GM21737 (cell line): Measurements from ENCODE around the gene SSH3.

ENCODE experiments used
- ATAC-seq: cut with Tn5 transposase; IDR thresholded peaks from one replicate; pipeline ENCODE4 v1.9.1; 2021; ENCODE audit warnings: mild to moderate bottlenecking, moderate library complexity; ENCODE audit not compliant: unreplicated experiment

Gene SSH3

DNA sequence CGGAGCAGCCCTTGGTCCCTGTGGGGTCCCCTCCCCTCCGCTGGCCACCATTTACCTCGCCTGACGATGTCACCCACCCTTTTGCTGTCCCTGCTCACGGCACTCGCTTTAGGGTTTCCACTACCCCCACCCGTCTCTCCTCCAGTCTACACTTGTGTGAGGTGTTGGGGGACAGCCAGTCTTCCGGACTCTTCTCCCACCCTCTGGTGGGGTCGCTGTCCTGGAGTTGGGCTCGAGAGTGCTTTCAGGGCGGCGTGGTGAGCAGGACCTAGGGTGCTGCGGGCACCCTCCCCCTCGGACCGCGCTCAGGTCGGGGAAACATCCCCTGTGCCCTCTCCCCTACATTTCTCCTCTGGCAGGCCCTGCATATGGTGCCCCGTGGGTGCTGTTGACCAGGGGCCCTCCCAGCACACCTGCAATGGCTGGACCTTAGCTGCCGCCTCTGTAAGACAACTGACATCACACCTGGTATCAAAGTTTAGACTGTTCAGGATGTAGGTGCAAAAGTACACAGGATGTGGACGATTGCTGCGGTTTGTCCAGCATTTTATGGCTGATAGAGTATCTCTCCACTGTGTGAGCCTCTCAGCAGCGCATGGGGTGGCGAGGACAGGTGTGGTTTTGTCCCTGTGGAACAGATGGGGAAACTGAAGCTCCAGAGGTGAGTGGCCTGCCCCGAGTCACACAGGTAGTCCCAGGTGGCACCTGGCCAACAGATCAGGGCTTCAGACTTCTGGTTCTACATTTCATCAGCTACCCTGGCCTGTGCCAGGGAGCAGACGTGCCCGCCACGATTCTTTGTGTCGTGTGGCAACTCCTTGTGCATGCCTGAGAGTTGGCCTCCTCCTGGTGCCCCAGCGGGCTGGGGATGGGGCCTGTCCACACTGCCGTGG is 35.9 kb upstream of the SSH3 start:
- ATAC-seq = no peak

DNA sequence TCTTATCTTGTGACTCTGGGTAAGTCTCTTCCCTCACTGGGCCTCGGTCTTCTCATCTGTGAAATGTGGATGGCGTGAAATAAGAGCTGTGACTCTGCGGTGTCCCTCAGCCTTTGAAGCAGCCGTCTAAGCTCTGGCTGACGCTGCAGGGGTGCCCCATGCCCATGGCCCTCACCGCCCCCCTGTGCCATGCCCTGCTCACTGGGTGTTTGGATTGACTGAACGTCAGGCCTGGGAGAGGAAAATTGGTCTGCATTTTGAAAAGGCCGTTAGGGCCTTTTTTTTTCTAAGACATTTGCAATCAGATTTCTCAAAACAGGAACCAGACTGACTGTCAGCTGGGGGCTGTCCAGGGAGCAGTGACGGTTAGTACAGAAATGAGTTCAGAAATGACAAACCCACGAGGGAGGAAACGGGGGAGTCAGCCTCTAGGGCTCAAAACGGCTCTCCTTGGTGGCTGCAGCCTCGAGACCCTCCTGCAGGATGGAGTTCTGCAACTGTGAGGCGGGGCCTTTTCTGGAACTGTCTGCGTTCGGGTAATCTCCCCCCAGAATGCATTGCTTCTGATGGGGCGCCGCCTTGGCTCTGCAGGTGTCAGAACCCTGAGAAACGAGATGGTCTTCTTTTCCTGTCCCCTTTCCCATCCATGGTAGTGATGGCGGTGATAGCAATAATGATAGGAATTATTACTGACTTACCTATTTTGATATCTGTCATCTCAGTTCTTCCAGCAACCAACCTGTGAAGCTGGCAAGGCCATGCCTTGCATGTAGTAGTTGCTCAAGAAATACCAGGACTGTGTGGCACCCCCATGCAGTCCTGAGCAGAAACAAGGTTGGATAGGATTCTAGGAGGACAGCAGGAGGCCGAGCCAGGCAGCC is 35.0 kb upstream of the SSH3 start:
- ATAC-seq = peak; percentile 40

DNA sequence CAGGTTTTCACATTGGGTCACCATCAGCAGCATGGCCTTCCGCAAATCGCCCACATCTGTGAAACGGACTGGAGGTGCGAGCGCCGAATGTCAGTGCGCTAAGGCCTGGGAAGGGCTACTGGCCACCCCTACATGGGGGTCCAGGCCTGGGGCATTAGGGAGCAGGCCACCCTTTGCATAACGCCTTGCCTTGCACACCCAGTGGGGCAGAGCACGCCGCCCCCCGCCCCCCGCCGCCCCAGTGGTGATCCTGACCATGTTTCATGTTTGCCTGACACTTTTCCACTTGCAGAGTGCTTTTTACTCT is 34.4 kb upstream of the SSH3 start:
- no peak for ATAC-seq

DNA sequence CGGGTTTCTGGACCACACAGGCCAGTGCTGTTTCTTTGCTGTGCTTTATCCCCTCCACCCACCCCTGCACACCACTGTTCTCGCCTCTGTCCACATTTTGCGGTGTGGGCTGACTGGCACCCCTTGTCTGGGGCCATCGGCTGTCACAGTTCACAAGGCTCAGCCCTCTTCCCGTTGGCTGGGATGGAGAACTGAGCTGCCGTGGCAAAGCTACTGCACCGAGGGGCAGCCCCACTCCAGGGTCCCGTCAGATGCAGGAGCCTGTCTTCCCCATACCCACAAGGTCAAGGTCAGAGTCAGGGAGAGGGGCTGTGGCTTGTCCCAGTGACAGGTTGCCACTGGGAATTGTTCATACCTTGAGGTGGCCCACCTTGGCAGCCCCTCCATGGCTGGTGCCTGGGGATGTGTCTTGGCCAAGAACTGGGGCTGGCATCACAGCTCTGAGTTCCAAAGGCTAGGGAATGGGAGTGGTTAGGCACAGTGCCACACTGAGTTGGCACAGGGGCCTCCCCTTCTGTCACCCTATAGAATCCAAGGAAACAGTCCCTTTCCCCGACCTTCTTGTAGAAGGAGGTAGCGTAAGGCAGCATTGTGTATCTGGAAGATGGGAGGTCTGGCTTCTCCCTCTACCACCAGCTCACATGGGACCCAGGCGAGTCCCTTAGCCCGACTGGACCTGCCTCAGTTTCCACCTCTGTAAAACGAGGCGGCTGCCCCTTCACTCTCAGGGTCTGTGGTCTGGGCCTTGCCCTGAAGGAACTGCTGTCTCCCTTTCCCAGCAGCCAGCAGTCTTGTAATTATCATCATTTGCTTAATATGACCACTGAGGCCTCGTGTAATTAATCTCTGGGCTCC is 33.7 kb upstream of the SSH3 start:
- no peak for ATAC-seq

DNA sequence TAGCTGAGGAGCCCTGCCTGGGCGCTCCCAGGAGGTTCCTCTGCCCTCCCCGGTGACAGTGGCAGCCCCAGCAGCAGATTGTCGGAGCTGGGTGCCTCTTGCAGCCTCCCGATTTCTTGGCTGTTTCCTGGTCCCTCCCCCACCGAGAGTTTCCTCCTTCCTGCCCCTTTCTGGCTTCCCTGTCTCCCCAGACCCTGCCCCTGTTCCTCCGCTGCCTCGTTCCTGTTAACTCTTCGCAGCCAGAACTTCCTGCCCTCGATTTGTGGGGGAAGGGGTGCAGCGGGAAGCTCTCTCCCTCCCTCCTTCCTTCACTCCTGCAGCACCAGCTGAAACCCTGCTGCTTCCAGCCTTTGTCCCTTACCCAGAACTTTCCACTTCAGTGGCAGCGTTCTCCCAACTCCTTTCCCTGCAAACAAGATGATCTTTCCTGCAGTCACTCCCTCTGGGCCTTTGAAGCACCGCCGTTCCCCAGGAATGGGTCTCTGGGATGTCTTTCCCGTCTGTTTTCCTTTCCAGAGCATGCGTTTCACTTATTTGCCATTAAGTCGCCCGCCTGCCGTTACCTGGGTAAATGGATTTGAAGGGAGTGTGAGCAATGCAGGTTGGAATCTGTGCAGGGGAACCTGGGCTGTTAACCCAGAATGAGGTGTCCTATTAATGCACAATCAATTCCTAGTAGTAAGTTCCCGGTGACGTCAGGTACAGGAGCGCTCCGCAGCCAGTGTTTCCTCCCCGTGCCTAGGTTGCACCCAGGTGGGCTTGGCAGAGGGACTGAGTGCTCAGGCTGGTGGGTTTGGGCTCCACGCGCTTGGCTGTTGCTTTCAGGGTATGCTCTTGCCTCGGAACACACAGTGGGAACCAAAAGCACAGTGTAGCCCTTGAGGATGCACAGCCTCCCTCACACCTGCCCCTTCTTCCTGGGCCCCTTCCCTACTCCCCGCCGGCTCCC is 32.8 kb upstream of the SSH3 start:
- no peak for ATAC-seq

DNA sequence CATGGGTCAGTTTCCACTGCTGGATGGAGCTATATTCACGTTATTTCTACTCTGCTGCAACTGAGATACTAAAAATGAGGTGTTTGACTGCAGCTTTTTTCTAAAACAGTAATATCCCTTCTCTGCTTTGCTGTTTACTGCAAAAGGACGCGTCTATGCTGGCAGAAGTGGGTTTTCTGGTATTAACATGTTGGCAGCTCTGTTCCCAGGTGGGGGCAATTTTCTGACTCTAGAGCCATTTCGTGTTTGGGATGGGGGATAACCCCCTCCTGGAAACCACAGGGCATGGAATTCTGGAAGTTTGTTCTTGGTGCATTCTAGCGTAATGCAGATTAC is 32.2 kb upstream of the SSH3 start:
- ATAC-seq = no peak

DNA sequence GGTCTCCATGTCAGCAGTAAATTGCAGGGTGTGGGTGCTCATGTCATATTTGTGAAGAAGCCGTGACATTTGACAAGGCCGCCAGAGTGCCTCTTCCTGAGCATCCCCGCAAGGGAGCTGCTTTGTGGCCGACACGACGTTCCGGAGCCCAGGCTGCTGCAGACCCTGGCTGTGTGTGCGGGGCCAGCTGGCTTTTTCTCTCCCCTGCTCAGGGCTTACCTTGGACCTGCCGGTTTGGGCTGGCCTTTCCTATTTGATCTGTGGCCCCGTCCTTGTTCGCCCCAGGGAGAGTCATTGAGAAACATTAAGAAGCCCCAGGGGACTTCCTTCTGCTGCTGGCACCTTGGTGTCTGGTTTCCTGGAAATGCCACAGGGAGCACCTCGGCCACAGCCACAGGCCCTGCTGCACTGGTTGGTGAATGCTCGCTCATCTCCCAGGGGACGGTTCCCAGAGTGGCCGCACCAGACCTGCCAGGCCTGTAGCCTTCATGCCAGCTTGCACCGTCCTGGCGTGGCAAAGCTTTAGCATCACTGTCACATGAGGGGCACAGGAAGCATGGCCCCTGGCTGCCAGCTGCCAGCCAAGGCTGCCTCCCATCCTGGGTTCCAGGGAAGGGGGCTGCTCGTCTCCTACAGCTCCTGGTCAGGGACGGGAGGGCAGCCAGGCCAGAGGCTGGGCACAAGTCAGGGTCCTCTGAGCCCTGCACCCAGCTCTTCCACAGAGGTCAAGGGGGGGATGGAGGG is 31.6 kb upstream of the SSH3 start:
- no peak for ATAC-seq

DNA sequence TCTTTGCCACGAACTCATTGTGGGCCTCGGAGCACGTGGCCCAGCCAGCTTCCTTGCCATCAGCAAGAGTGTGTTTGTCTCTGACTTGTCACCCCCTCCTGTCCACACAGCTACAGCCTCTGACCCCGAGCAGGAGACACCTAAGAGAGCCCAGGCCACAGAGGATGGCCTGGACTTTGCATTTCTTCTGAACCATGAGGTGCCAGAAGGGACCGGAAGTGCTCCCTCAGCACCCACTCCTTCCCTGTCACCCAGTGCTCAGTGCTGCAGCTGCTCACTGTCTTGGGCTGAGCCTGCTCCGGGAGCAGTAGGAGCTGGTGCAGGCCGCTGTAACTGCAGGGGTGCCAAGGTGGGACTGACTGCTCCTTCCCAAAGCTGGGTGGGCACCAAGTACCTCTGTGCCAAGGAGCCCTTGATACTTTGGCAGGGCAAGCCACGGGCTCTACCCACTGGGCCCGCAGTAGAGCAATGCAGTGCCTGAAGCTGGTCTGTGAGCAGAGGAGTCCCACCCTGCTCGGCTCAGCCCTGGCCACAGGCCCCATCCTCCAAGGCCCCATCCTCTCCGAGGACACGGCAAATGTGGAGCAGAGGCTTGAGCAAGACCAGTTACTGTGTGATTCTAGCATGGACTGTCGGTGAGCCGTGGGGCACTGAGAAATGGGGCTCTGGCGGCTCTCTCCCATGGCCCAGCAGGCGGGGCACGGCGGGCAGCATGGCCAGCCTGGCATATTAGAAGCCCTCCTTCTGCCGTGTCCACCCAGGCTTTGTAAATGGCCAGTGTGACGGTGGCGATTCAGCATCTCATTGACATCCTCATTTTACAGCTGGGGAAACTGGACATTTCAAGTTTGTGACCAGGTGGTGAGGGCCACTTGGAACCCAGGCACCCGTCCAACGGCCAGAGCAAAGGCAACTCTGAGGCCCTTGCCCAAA is 30.7 kb upstream of the SSH3 start:
- no peak for ATAC-seq

DNA sequence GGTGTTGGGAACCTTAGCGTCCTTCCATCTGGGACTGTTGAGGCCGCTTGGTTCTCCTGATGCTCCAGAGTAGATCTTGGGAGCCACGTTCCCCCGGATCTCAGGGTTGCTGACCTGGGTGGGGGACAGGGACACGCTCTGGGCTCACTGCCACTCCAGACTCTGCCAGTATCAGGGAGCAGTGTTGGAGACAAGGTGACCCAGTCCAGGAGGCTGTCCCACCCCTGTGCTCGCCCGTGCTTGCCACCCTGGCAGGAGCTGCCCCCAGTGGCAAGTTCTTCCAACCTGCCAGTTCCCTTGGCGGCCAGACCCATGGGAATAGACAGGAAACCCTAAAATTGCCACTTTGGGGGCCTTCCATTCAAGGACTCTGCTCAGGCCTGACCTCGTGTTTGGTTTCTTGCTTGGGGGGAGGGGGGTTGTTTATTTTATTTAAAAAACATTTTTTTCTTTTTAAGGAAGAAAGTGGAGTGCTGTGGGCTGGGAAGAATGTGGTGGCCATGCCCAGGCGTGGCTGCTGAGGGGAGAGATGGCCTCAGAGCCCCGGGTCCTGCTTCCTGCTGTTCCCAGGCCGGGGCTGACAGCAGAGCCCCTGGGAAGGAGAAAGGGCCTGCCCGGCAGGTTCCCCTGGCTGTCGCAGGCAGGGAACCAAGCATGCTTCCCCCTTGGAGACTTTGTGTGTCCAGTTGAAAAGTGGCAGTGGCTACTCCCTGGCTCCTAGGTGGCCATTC is 29.9 kb upstream of the SSH3 start:
- ATAC-seq = no peak

DNA sequence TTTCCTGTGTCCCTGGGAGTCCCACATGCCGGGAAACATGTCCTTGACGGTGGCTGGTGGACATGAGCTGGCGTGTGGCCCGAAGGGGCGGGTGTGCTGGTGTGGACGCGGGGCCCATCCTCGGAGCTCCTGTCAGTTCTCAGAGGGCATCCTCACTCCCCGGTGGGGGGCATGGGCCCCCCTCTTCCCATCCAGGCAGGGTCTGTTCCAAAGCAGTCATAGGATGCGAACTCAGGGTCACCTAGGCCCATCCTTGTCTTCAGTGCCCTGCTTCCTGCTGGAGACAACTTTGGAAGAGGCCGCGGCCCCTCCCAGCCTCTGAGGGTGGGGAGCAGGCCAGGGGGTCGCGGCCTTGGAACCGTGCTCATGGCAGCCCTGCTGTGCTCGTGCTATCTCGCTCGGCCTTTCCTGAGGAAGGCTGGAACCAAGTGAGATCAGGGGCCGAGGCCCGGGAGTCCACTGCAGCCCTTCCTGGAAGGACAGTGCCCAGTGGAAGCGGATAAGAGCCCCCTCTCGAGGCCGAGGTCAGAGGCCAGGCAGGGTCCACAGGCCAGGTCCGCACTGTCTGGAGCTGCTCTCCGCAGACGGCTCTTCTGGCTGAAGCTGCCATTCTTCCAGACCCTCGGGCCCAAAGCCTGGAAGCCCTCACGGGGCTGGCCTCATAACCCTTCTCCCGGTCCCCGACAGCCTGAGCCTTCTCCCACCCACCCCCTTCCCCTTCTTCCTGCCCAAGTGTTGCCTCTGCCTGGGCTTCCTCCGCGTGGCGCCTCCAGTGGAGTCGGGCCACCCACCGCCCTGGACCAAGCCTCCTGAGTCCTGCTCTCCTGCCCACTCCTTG is 28.3 kb upstream of the SSH3 start:
- no peak for ATAC-seq

DNA sequence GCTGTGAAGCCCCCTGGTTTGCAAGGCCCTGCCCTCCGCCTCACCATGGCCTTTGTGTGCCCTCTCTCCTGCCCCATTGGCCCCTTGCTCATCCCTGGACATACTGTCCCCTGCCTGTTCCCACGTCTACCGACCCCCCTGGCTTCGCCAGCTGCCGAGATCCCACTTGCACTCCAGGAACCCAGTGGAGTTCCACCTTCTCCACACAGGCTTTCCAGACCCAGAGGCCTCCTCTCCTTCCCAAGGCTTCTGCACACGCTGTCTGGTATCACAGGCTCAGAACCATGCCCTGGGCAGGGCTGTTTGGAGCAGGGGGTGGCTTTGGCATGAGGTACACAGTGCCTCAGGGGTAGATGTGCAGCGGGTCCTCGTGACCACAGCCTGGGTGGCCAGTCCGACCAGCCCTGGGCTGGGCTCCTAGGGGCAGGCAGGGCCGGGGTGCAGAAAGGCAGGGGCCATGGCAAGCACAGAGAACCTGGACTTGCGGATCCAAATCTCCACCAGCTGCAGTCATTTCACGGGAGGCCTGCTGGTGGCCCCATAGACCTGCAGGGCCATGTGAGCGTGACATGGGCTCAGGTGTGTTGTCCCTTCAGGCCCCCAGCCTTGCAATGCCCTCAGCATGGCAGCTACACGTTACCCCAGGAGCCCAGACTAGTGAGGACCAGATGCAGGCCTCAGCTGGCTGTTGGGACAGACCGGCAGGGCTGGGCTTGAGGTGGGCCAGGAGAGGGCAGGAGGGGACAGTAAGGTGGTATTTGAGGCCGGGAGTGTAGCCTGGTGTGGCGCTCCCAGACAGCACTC is 27.5 kb upstream of the SSH3 start:
- no peak for ATAC-seq

DNA sequence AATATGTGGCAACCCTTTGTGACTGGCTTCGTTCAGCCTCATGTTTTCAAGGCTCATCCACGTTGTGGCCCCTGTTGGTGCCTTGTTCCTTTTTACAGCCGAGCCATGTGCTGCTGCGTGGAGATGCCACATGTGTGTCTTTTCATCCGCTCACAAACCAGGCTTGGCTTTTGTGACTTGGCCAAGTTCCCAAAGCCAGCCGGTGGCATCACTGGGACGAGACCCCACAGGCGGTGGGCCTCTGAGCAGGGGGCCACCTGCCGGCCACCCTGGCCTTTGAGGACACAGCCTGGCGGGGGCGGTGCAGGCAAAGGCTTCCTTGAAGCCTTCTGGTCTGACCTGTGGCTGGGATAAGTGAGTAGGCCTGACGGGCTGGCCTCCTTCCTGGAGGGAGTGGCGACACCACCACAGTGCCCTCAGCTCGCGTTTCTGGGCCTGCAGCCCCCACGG is 26.5 kb upstream of the SSH3 start:
- ATAC-seq = peak; percentile 5

DNA sequence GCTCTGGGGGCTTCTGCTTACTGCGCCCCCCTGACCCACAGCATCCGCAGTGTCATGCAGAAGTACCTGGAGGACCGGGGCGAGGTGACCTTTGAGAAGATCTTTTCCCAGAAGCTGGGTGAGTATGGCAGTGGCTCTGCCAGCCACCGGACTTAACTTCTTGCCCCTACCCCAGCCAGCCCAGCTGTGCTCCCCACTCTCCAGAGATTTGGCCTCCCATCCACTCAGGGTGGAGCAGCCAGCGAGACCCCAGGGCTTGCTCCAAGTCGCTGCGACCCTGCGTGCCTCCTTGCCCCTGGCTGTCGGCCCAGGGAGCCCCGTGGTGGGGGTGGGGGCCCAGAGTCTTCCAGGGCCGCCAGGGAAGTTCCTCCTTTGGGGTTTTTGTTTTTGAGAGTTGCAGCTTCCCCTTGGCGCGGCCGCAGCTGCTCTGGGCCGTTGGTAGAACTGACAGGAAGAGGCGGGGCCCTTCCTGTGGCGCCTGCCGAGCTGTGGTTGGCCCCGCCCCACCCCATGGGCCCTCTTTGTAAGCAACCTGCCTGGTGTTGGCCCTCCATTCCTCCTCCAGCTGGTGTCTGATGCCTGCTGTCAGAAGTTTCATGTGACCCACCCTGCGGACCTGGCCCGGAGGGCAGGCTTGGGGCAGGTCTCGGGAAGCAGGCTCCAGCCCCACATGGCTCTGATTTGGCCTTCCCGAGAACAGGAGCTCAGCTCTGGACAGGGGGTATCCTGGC is 25.9 kb upstream of the SSH3 start:
- ATAC-seq = peak; percentile 73

DNA sequence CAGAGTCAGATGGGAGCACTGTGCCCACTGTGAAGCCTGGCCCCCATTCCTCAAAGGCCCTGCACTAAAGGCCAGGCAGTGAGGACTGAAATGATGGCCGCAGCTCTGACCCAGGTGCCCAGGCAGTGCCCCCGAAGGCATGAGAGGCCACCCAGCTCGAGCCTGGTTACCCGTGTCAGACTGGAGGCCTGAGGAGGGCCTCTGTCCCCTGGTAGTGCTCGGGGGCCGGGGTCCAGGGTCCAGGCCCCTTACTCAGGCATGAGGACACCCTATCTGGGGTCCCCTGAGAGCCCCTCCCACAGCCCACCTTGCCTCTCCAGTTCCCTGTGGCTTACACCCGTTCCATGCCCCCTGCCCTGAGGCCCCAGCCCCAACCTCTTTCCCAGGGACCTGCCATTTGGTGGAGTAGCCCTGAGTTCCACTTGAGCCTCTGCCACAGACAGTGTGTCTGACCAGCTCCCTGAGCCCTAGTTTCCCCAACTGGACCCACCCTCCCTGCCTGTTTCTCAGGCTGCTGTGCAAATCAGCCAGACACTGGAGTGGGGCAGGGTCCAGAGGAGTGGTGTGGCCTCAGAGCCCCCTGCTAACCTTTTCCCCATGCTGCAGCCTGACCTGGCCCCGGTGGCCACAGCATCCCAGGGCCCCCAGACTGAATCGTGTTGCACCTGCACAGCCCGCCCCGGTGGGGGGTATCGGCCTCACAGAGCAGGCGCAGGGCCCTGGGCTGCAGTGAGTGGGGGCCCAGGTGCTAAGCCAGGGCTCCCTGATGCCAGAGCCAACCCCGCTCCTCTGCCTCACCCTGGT is 25.0 kb upstream of the SSH3 start:
- ATAC-seq = no peak
